ENCODE results near the gene OR10H5. TPM values are rescaled to one million over a fixed set of nuclear protein-coding genes. Genes with fewer than 3 reads are reported as not detected.
"Not testable (repeated sequence)": the region's sequence is repeated elsewhere in the genome, so short reads cannot be mapped to it uniquely, and the experiment has no call there.

OR10H5 gene
- total and polyA plus RNA-seq, 4 donors, result not detected

GRCh38 chr19:15782211-15782610 lies 5.2 kb upstream of the OR10H5 start:
- Histone ChIP-seq H3K27me3 (ENCODE audit: control insufficient read depth in 3 of 3, insufficient read depth in 3 of 3, low read length in 2 of 3) (no peaks in the 10 kb centered on the region), H3K9ac (ENCODE audit: insufficient read depth in 1 of 2, low read length in 2 of 2) (no peak overlapping the region), H3K36me3 (ENCODE audit: control insufficient read depth in 4 of 4, insufficient read depth in 4 of 4, low read length in 4 of 4) (no peaks in the 10 kb centered on the region), H3K9me3 (ENCODE audit: control insufficient read depth in 4 of 4, insufficient read depth in 3 of 4, low read length in 3 of 4) (no peaks in the 10 kb centered on the region), H3K4me3 (no peak overlapping the region), H3K4me1 (ENCODE audit: control insufficient read depth in 5 of 5, insufficient read depth in 5 of 5, low read length in 5 of 5) (peaks cover 0 to 12% (median 9%) of the 10 kb centered on the region in 5 donors), H3K27ac (ENCODE audit: low read depth in 1 of 2, low read length in 1 of 2) (no peak overlapping the region)
- 77% methylated on average over 3 of the region's 3 CpGs for WGBS, 2 donors
- DNase-seq (no peak), ATAC-seq (ENCODE audit: insufficient read depth, low FRiP score) (no peak)
- no peak for TF ChIP-seq CTCF (IDR thresholded peaks at IDR 0.05; ENCODE audit: control extremely low read depth, extremely low read depth)

- H3K4me1 ChIP-seq (ENCODE audit: control insufficient read depth in 5 of 5, insufficient read depth in 5 of 5, low read length in 5 of 5), result peaks cover 0 to 12% (median 9%) of the 10 kb centered on the region in 5 donors
- H3K9me3 ChIP-seq (ENCODE audit: control insufficient read depth in 4 of 4, insufficient read depth in 3 of 4, low read length in 3 of 4); ATAC-seq (ENCODE audit: insufficient read depth, low FRiP score); DNase-seq; H3K4me3 ChIP-seq; H3K36me3 ChIP-seq (ENCODE audit: control insufficient read depth in 4 of 4, insufficient read depth in 4 of 4, low read length in 4 of 4); H3K9ac ChIP-seq (ENCODE audit: insufficient read depth in 1 of 2, low read length in 2 of 2); H3K27ac ChIP-seq (ENCODE audit: low read depth in 1 of 2, low read length in 1 of 2); H3K27me3 ChIP-seq (ENCODE audit: control insufficient read depth in 3 of 3, insufficient read depth in 3 of 3, low read length in 2 of 3): not testable (repeated sequence)
- 33 to 46% methylated on average over 7 of the region's 7 CpGs for WGBS, 2 donors
Measured at GRCh38 chr19:15782896-15783295, 4.6 kb upstream of the OR10H5 start.

- no peaks in the 10 kb centered on the region for H3K27me3 ChIP-seq (ENCODE audit: control insufficient read depth in 3 of 3, insufficient read depth in 3 of 3, low read length in 2 of 3)
- H3K4me1 ChIP-seq (ENCODE audit: control insufficient read depth in 5 of 5, insufficient read depth in 5 of 5, low read length in 5 of 5), result no peaks in the 10 kb centered on the region
- ATAC-seq (ENCODE audit: insufficient read depth, low FRiP score) (no peak), DNase-seq (no peak)
- no peak overlapping the region for H3K9ac ChIP-seq (ENCODE audit: insufficient read depth in 1 of 2, low read length in 2 of 2)
- no peak for TF ChIP-seq CTCF (IDR thresholded peaks at IDR 0.05; ENCODE audit: control extremely low read depth, extremely low read depth)
- WGBS, 2 donors, result 79 to 85% methylated on average over 4 of the region's 4 CpGs
- no peaks in the 10 kb centered on the region for H3K36me3 ChIP-seq (ENCODE audit: control insufficient read depth in 4 of 4, insufficient read depth in 4 of 4, low read length in 4 of 4)
- H3K27ac ChIP-seq (ENCODE audit: low read depth in 1 of 2, low read length in 1 of 2), result no peak overlapping the region
- no peak overlapping the region for H3K4me3 ChIP-seq
- H3K9me3 ChIP-seq (ENCODE audit: control insufficient read depth in 4 of 4, insufficient read depth in 3 of 4, low read length in 3 of 4), result no peaks in the 10 kb centered on the region
Measured at GRCh38 chr19:15788594-15789270, 1.3 kb downstream of the OR10H5 start.

- no peak for TF ChIP-seq CTCF (IDR thresholded peaks at IDR 0.05; ENCODE audit: control extremely low read depth, extremely low read depth)
- H3K9me3 ChIP-seq (ENCODE audit: control insufficient read depth in 4 of 4, insufficient read depth in 3 of 4, low read length in 3 of 4), result no peaks in the 10 kb centered on the region
- no peak overlapping the region for H3K9ac ChIP-seq (ENCODE audit: insufficient read depth in 1 of 2, low read length in 2 of 2)
- no peak overlapping the region for H3K27ac ChIP-seq (ENCODE audit: low read depth in 1 of 2, low read length in 1 of 2)
- no peak overlapping the region for H3K4me3 ChIP-seq
- WGBS, 2 donors, result 65 to 71% methylated on average over 6 of the region's 6 CpGs
- H3K36me3 ChIP-seq (ENCODE audit: control insufficient read depth in 4 of 4, insufficient read depth in 4 of 4, low read length in 4 of 4), result no peaks in the 10 kb centered on the region
- DNase-seq (no peak), ATAC-seq (ENCODE audit: insufficient read depth, low FRiP score) (no peak)
- no peaks in the 10 kb centered on the region for H3K27me3 ChIP-seq (ENCODE audit: control insufficient read depth in 3 of 3, insufficient read depth in 3 of 3, low read length in 2 of 3)
- no peaks in the 10 kb centered on the region for H3K4me1 ChIP-seq (ENCODE audit: control insufficient read depth in 5 of 5, insufficient read depth in 5 of 5, low read length in 5 of 5)
Measured at GRCh38 chr19:15790096-15790495, 2.6 kb downstream of the OR10H5 start.

GRCh38 chr19:15794279-15794678 lies 6.8 kb downstream of the OR10H5 start:
- H3K27ac ChIP-seq (ENCODE audit: low read depth in 1 of 2, low read length in 1 of 2); H3K9me3 ChIP-seq (ENCODE audit: control insufficient read depth in 4 of 4, insufficient read depth in 3 of 4, low read length in 3 of 4); H3K4me3 ChIP-seq; H3K36me3 ChIP-seq (ENCODE audit: control insufficient read depth in 4 of 4, insufficient read depth in 4 of 4, low read length in 4 of 4); DNase-seq; ATAC-seq (ENCODE audit: insufficient read depth, low FRiP score); H3K27me3 ChIP-seq (ENCODE audit: control insufficient read depth in 3 of 3, insufficient read depth in 3 of 3, low read length in 2 of 3); H3K4me1 ChIP-seq (ENCODE audit: control insufficient read depth in 5 of 5, insufficient read depth in 5 of 5, low read length in 5 of 5); H3K9ac ChIP-seq (ENCODE audit: insufficient read depth in 1 of 2, low read length in 2 of 2): not testable (repeated sequence)
- WGBS, 2 donors, result 92 to 96% methylated on average over 17 to 18 of the region's 18 CpGs
